HT-29 (cell line): ENCODE results near the gene ICAM4. TPM values are rescaled to one million over a fixed set of nuclear protein-coding genes. Genes with fewer than 3 reads are reported as not detected.

Source experiments
- DNase-seq: peaks from one replicate; pipeline ENCODE4 v3.0.0-alpha.2; 2015; ENCODE audit warnings: low spot score
- total RNA-seq: library from RNA; depleted of rRNA; stranded (reverse); fragments of >200 nt; shearing (Covaris generic); gene quantifications from 2 replicates; pipeline ENCODE4 v1.2.3, GENCODE V29; 2014

The ICAM4 gene
- total RNA-seq, 1 experiment from 2014 or later: 0.69 TPM

DNA sequence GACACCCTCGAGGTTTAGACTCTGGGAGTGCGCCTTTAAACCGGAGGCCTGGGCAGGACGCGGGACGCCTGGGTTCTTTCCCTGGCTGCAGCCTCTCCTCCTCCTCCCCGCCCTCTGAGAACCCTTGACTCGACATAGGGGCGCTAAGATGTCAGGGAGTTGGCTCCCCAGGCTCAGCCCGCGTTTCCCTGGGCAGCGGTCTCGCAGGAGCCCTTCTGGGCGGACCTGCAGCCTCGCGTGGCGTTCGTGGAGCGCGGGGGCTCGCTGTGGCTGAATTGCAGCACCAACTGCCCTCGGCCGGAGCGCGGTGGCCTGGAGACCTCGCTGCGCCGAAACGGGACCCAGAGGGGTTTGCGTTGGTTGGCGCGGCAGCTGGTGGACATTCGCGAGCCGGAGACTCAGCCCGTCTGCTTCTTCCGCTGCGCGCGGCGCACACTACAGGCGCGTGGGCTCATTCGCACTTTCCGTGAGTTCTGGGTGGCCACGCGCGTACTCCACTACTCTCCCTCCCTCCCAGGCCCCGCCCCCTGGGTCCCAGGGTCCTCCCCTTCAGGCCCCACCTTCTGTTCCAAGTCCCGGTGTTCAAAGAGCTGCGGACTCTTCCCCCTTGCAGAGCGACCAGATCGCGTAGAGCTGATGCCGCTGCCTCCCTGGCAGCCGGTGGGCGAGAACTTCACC lies 4.3 kb downstream of the ICAM4 start:
- DNase-seq: no peak

- DNase-seq: no peak
These were observed 4.9 kb downstream of the ICAM4 start for GRCh38 chr19:10291554-10292205.

DNA sequence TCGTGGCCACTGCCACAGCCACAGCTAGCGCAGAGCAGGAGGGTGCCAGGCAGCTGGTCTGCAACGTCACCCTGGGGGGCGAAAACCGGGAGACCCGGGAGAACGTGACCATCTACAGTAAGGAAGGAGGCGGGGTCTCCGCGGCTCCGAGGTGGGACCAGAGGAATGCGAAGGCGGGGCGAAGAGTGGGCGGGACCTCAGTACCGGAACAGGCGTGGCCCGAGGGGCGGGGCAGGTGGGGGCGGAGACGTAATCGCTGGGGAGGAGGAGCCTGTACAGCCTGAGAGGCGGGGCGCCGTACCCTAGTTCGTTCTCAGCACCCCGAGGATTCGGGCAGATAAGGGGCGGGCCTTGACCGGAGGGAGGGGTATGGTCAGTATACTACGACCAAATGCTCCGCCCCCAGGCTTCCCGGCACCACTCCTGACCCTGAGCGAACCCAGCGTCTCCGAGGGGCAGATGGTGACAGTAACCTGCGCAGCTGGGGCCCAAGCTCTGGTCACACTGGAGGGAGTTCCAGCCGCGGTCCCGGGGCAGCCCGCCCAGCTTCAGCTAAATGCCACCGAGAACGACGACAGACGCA lies 5.5 kb downstream of the ICAM4 start:
- DNase-seq: peak; percentile 78

DNA sequence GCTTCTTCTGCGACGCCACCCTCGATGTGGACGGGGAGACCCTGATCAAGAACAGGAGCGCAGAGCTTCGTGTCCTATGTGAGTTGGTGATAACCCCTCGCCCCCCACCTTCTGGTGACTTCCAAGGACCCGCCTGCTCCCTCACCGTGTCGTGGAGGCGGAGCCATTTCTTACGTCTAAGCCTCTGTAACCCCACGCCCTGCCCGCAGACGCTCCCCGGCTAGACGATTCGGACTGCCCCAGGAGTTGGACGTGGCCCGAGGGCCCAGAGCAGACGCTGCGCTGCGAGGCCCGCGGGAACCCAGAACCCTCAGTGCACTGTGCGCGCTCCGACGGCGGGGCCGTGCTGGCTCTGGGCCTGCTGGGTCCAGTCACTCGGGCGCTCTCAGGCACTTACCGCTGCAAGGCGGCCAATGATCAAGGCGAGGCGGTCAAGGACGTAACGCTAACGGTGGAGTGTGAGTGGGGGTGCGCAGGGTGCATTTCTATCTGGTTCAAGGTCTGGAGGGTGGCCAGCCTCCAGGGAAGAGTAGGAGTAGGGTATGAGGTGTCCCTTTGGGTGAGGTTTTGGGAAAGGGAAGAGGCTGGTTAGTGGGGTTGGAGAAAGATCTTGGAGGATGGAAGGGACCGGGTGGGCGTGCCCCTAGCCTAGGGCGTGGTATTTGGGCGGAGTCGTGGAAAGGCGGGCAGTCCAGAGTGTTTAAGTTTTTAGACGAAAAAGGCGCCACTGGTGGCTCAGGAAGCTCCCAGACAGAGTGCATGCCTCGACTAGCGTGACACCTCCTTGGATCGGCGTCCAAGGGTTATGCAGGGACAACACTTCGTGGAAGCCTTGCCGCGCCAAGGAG lies 6.3 kb downstream of the ICAM4 start:
- DNase-seq: no peak

DNA sequence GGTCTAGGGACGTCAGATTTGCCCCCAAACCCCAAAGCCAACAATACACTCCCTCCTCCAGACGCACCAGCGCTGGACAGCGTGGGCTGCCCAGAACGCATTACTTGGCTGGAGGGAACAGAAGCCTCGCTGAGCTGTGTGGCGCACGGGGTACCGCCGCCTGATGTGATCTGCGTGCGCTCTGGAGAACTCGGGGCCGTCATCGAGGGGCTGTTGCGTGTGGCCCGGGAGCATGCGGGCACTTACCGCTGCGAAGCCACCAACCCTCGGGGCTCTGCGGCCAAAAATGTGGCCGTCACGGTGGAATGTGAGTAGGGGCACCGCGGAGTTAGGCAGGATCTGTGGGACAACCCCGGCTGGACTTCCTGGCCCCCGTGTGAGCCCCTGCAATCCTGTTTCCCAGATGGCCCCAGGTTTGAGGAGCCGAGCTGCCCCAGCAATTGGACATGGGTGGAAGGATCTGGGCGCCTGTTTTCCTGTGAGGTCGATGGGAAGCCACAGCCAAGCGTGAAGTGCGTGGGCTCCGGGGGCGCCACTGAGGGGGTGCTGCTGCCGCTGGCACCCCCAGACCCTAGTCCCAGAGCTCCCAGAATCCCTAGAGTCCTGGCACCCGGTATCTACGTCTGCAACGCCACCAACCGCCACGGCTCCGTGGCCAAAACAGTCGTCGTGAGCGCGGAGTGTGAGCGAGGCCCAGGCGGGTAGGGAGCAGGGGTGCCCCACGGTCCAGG lies 7.0 kb downstream of the ICAM4 start:
- no peak for DNase-seq

- no peak for DNase-seq
These were observed 7.6 kb downstream of the ICAM4 start for GRCh38 chr19:10294368-10294697.

GRCh38 chr19:10295305-10295846 lies 8.6 kb downstream of the ICAM4 start:
- DNase-seq: no peak

GRCh38 chr19:10295847-10296591 lies 9.3 kb downstream of the ICAM4 start:
- no peak for DNase-seq

DNA sequence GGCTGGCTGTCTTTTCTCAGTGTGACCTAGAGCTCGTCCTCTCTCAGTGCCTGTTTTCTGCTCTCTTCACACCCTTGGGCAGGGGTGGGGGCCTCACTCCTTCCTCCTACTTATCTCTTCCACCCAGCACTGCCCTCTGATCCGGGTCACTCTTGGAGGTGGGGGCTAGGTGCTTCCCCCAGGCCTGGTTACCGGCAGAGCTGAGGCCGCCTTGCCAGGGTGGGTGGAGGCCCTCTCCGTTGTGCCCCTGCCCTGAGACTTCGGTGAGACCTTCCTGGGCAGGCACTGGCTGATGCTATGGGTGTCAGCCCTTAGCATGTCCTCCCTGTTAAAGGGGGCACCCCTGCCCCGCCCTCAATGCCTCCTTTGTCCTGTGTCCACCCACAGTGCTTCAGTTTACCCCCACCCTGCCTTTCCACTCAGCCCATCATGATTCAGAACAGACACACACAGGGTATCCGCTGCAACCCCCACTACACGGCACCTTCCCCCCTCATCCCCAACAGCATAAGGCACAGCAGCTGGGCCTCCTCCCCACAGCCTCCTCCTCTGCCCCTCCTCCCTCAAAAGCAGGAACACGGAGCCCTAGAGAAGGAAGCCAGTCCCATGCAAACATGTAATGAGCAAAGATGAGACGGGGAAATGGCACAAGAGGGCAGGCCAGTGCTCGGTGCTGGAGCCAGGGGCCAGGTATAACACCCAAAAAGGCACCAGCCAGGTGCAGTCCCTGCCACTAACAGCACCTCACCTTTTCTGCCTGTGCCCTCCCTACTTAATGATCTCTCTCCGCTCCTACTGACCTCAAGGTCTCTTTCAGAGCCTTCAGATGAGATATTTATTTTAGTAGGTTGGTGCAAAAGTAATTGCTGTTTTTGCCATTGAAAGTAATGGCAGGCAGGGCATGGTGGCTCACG lies 13.0 kb downstream of the ICAM4 start:
- no peak for DNase-seq

DNA sequence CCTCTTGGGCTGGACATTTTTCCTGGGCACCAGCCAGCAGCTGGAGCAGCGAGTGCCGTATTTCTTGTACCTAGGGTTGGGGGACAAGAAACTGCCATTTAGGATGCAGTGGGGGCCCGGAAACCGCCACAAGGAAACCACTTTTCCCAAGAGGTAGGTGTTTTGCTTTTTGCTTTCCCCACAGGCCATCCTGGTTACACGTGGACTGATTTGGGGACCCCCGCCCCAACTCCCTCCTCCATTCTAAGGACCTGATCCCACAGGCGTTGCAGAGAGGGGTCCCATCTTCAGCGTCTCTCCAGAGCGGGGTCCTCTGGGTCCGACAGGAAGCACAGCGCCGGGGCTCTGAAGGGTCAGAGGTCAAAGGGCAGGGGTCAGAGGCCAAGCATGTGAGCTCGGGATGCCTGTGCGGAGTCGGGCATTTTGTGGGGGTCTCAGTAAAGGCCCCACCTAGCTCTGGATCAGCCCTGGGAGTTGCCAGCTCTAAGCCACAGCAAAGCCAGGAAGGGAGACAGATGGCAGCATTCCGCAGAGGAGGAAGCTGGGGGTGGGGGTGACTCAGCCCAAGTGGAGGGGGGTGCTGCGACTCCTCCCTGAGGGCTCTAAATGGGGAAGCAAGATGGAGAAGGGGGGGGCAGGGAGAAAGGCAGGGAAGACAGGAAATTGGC lies 18.5 kb downstream of the ICAM4 start:
- no peak for DNase-seq

DNA sequence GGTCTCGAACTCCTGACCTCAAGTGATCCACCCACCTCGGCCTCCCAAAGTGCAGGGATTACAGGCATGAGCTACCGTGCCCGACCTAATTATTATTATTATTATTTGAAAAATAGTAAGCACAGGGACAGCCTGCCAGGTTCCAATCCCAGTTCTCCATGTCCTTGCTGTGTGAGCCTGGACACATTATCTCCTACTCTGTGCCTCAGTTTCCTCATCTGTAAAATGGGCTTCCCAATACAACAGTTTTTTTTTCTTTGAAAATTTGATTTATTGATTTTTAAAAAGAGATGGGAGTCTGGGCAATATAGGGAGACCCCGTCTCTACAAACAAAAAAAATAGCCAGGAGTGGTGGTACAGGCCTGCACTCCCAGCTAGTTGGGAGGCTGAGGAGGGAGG lies 19.6 kb downstream of the ICAM4 start:
- no peak for DNase-seq

GRCh38 chr19:10309423-10309822 lies 22.7 kb downstream of the ICAM4 start, which contains the start of gene ZGLP1:
ZGLP1 (minus strand) TSS chr19:10309815.
- no peak for DNase-seq

- DNase-seq: peak; percentile 82
These were observed 28.8 kb downstream of the ICAM4 start, which contains the start of gene FDX2 for GRCh38 chr19:10315335-10316214. FDX2 (minus strand) TSS chr19:10316015; CDS start chr19:10315996, 19 bp downstream.

- DNase-seq: no peak
These were observed 29.7 kb downstream of the ICAM4 start for GRCh38 chr19:10316229-10317044.

DNA sequence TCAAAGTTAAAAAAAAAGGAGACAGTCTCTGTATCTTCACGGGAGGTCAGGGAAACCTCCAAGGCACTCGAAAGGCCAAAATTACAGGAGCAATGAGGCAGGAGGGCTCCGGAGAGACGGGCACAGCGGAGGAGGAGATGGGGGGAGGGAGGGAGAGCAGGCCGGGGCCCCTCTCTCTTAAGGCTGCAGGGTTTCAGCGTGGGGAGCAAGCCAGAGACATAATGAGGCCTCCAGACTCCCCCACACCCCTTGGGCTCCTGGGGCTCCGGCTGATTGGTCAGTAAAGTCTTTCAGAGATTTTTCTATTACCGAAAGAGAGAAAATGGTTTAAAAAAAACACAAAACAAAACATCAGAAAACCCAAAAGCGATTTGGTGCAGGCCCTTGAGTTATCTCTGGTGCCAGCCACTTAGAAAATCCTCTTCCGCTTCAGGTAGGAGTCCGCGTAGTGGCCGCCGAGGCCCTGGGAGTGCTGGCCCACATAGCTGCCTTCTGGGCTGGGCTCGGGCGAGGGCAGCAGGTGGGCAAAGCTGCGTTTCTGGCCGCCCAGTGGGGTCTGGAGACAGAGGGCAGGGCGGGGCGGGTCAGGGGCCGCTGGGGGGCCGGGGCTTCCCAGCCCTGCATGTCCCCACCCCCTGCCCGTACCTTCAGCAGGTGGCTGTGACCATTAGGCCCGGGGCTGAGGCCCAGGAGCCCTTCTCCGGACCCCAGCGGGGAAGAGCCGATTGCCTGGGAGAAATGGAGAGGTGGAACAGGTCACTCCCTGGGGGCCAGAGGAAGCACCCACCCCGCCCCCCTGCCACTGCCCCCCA lies 30.5 kb downstream of the ICAM4 start:
- DNase-seq: no peak
